ENCODE measurements around the gene INO80B.

DNA sequence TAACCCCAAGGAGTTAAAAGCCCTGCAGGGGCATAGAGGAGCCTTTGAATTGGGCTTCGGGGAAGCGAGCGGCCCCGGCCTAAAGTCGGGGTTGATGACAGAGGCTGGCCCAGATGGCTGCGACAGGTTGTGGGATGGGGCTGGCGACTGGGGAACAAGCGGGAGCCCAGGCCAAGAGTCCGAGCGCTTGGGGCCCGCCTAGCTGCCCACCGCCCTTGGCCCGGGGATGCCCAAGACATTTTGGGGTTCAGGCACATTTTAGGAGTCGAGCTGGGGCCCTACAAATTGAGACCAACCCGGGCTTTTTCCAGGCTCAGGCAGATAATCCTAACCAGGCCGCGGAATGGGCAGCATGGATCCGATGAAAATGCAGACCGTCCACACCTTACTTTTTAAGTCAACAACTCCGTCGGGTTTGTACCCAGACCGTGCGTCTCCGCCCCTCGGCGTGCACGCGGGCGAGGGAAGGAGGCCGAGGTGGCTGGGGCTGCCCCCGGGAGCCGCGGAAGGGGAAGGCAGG, 13.7 kb upstream of the INO80B start:
- TF ChIP-seq, protein P1, sequence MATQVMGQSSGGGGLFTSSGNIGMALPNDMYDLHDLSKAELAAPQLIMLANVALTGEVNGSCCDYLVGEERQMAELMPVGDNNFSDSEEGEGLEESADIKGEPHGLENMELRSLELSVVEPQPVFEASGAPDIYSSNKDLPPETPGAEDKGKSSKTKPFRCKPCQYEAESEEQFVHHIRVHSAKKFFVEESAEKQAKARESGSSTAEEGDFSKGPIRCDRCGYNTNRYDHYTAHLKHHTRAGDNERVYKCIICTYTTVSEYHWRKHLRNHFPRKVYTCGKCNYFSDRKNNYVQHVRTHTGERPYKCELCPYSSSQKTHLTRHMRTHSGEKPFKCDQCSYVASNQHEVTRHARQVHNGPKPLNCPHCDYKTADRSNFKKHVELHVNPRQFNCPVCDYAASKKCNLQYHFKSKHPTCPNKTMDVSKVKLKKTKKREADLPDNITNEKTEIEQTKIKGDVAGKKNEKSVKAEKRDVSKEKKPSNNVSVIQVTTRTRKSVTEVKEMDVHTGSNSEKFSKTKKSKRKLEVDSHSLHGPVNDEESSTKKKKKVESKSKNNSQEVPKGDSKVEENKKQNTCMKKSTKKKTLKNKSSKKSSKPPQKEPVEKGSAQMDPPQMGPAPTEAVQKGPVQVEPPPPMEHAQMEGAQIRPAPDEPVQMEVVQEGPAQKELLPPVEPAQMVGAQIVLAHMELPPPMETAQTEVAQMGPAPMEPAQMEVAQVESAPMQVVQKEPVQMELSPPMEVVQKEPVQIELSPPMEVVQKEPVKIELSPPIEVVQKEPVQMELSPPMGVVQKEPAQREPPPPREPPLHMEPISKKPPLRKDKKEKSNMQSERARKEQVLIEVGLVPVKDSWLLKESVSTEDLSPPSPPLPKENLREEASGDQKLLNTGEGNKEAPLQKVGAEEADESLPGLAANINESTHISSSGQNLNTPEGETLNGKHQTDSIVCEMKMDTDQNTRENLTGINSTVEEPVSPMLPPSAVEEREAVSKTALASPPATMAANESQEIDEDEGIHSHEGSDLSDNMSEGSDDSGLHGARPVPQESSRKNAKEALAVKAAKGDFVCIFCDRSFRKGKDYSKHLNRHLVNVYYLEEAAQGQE (IDR thresholded peaks at IDR 0.05; ENCODE audit: insufficient read depth in 1 of 2, low read depth in 2 of 2, low read length in 2 of 2), result no peak
- no peak for TF ChIP-seq SIN3A (IDR thresholded peaks at IDR 0.05; ENCODE audit: borderline replicate concordance, insufficient read depth, low read length)

Measured in PFSK-1 (cell line).